HG03025 (cell line): ENCODE results near the gene HHATL.

Source experiments
- ATAC-seq: cut with Tn5 transposase; IDR thresholded peaks from one replicate; pipeline ENCODE4 v1.9.1; 2021; ENCODE audit warnings: mild to moderate bottlenecking, moderate library complexity; ENCODE audit not compliant: unreplicated experiment, low FRiP score

HHATL gene

DNA sequence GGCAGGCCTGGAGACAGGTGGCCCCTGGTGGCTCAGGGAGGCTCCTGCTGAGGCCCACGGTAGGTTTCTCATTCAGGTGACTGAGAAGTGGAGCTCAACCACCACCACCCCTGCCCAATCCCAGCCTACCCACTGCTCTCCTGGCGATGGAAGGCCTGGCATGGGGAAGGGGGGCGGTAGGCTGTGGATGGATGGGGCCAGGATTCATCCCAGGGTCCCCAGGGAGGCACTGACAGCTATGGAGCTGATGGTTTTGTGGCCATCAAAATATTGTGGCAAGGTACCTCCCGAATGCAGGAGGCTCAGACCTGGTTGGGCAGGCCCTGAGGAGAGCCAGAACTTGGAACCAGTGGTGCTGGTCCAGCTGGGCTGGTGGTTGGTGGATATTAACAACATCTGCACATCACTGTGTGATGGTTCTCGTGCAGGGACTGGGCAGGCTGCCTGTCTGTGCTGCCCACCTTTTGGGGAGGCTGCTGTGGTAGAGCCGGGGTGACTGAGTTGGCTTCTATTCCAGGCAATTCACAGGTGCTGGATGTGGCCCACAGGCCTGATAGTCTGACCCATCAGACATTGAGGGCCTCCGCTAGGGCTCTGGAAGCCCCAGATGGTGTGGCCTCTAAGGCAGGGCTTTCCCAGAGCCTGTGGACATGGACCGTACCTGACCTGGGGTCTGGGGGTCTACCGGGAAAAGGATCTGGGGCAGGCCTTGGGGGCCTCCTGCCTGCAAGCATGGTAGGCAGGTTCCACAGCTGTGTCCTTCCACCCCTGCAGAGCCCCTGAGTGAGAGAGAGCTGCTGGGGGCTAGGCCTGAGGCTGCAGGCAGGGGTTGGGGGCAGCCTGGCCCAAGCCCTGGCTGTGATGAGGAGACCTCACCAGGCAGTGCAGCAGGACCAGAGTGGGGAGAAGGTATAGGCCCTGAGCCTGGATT is 45.7 kb downstream of the HHATL start:
- no peak for ATAC-seq

DNA sequence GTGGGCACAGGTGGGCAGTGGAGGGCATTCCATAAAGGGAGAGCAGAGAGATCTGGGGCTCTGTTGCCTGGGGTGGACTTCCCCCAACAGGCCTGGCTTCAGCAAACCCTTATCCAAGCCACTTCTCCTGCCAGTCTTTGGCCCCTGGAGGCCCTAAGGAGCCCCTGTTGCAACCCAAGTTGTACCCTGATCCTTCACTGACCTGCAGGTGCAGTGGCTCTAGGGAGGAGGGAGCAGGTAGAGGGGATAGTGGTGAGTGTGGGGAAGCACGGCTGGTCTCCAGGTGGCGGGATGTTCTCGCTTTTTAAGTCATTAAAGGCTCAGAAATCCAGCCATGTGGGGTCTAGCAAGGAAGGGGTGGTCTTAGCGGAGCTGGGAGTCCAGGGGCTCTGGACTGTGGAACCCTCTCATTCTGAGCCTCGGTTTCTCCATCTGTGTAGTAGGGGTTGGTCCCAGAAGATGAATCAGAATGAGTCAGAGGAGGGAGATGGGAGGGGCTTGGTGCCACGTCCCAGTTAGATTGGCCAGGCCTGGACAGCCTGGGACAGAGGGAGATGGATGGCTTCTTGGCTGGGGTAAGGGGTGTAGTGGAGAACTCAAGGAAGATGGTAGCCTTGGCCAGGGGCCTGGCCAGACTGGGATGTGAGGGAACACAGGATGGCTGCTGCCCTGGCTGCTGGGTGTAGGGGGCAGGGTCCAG is 46.5 kb downstream of the HHATL start:
- ATAC-seq = no peak

DNA sequence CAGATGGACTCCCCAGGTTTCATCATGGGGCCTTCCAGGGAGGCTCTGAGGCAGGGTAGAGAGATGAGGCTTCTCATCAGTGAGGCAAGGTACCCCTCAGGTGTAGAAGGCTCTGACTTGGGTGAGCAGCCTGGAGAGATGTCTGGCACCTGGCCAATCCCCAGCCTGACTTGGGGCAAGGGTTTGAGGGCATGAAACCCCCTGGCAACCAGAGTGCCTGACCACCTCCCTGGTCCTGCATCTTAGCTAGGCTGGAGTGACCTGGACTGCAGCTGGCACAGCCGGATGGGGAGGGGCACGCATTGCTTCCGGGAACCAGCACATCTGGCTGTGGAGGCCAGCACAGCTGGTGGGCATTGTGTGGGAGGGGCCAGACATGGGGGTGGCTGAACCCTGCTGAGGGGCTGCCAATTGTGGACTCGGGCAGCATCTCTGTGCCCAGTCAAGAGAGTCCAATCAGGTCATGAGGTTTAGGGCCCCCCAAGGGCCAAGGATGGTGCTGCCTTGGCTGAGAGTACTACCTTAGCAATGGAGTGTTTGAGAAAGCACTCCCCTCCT is 47.2 kb downstream of the HHATL start:
- no peak for ATAC-seq

DNA sequence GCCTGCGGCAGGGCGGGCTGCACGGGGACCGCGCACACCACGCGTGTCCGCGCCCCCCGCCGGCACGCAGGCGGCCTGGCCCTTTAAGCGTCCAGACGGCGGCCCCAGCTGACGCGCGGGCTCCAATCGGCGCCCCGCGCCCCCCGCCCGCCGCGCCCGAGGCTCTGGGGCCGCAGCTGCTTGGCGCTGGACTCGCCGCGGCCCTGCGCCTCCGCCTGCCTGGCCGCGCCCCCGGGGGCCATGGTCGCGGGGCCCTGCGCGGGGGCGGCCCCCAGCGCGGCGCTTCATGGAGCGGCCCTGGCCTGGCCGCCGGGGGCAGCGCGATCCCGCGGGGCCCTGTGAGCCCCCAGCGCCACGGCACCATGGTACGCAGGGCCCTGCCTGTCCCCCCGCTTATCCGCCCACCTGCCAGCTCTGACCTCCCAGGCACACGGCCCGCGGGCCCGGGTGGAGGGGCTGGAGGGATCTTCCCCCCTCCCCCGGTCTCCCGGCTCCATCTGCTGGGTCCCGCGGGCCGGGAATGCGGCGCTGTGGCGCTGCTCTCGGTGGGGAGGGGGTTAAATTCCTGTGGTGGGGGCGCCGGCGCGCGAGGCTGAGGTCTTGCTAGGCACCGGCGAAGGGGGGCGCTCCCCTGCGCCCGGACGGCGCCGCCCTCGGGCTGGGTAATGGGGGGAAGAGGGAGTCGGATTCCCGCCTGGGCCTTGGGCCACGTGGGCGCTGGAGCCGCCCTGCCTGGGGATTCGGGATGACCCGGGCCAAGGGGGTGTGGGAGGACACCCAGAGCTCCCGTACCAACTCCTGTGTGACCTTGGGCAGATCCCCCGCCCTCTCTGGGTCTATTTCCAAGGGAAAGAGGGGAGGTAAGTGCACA is 48.0 kb downstream of the HHATL start:
- no peak for ATAC-seq

DNA sequence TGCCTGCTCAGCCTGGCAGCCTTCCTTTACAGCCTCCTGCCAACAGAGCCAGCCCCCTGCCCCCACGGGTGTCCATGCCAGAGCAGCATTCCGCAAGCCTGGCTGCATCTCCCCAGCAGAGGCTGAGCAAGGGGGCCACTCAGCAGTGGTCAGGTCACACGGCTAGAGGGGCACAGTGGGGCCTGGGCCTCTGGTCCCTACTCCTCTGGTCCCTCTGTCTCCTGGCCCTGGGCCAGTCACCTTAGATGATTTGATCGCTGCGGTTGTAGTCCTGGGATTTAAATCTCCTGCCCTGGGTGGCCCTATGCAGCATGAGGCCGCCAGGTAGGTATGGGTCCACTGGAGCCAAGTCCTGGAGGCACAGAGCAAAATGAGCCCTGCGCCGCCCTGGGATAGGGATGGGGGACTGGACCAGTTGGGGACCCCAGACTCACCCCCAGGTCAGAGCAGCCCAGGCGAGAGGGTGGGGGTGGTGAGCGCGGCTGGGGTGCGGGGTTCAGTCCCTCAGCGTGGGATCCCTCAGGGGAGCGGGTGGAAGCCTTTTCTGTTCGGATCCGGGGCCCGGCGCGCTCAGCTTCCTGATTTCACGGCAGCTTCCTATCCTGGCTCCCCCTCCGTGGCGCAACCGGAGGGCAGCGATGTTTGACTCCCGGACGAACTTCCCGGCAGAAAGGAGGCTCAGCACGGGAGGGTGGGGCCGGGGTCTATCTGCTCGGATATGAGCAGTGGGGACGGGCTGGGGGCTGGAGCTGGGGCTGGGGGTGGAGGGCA is 48.9 kb downstream of the HHATL start, which contains the start of gene ZBTB47:
Gene ZBTB47, plus strand, starts transcription at position 138 of the 771 bp plus-strand sequence. CDS start 4,659 bp downstream, outside the sequence.
- ATAC-seq = no peak

DNA sequence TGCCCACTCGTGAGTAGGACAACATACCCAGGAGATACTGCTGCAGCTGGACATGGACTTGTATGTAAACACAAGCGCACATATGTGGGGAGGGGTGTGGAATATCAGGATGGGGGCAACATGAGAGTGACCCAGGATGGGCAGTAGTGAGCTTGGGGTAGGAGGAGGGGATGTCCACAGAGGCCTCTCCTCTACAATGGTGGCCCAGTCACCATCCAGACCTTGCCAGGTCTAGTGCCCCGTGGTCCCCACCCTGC is 49.4 kb downstream of the HHATL start:
- ATAC-seq = no peak

DNA sequence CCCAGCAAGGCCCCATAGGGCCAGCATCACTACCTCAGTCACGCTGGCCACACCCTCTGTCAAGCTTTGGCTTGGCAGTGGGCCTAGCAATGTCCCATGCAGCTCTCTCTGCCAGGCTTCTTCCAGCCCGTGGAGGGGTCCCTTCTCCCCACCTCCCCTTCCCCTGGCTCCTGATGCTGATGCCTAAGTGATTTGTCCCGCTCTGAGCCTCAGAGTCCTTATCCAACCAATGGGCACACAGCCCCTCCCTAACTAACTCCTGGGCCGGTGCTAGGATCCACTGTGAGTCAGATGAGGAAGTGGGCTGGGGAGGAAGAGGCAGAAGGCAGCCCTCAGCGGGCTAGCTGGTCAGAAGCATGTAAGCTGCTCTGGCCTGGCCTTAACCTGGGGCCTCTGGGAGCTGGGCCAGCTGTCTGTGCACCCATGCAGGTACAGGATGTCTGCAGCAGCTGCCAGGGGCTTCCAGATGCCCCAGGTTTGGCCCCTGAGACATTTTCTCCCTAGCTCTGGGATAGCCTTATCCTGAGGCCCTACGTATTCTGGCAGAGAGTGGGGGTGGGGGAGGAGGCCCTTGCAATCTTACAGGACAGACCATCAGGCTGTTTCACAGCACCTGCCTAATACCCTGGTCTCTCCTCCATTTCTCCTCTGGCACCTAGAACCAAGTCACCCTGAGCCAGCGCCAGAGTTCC is 49.8 kb downstream of the HHATL start:
- ATAC-seq = peak; percentile 42

DNA sequence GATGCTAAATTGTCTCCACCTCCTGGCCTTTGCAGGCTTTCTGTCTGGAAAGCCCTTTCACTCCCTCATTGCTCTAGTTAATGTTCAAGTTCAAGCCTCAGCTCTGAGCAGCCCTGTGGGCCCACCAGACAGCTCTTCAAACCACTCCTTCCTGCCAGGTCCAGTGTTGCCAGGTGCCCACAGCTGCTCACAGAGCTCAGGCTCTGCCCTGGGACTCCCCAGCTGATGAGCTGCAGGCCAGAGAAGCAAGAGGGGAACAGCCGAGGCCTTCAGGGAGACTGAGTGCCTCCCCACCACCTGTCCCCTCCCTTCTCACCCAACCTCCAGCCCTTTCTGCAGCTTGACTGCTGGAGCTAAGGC is 50.4 kb downstream of the HHATL start:
- ATAC-seq = no peak

DNA sequence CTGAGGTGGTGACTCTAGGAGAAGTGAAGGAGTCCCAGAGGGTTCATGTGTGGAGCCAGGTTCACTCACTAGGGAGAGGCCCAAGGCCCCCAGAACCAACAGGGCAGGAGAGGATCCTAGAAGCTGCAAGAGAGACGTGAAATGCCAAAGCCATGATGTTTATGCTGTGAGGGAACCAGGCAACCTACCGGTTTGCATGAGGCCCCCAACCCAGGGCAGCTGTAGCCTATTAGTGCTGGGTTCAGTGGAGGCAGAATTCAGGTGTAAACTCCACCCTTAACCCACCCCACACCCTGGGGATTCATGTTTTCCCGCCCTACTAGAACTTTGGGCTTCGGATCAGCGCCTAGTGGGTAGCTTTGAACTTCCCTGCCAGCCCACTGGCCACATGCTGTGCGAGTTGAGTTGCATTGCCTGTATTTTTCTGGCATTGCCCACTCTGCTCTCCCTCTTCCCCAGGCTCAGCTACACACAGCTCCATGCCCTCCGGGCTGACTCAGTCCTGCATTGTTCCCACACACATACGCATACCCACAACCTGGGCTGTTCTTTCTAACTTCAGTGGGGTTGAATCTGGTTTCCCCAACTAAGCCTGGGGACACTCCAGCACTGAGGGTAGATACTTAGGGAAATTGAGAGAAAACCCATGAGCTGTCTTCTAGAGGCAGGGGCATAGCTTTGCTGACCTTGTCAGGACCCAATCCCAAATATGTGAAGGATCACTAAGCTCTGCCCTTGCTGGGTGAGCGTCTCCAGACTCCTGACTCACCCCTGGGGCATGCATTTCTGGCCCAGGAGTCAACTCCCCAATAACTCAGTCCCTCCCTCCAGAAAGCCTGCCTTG is 51.1 kb downstream of the HHATL start:
- no peak for ATAC-seq

DNA sequence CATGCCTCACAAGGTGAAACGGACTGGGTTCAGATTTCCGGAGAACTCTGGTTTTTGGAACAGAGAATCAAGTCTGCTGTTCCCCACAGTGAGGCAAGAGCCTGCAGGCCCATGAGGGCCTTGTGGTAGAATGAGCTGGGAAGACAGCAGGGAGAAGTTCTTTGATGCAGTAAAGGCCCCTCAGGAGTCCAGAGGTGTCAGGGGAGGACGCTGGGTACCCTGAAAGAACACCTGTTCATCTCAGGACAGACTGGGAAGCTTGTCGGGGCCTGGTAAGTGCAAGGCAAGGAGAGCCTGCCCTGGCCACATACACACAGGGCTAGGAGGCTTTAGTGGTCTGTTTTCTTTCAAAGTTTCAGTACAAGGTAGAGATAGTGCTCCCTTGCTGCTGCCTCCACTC is 52.8 kb downstream of the HHATL start:
- no peak for ATAC-seq

DNA sequence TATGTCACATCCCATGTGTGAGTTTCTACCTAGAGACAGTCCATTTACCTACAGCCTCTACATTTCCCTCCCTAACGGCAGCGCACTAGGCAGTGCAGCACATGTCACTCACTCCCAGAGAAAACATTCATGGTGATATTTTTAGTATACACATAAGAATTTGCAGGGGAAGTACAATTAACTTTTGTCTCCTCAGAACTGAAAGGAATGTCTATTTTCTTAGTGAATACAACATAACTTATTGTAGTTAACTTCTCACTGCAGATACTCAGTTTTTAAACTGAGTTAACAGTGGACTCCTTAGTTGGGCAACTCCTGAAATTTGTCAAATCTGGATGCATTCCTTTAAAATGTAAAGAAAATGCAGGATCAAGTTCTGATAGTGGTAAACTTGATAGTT is 53.6 kb downstream of the HHATL start:
- ATAC-seq = no peak

DNA sequence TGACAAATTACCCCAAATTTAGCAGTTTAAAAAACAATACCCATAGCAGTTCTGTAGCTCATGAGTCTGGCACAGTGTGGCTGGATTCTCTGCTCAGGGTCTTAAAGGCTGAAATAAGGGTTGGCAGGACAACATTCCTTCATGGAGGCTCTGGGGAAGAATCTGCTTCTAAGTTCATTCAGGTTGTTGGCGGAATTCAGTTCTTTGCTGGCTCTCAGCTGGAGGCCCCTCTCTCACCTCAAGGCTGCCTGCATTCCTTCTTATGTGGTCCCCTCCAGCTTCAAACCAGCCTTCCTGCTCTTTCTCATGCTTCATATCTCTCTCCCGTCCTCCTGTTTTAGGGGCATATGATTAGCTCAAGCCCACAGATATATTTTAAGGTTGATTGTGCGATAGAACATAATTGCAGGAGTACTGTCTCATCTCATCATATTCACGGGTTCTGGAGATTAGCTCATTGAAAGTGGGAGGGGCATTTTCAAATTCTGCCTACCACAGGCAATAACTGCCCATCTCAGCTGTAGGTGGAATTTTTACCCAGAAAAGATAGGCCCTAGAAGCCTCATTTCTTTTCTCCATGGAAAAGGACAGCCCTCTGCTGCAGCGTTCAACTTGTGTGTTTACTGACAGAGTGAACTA is 54.7 kb downstream of the HHATL start:
- ATAC-seq = no peak
